MCF 10A (cell line): ENCODE data around the gene CEMIP. TPM values are rescaled to one million over a fixed set of nuclear protein-coding genes. Genes with fewer than 3 reads are reported as not detected.

Experiments used
- BruUV-seq: library from RNA; stranded (reverse); fragments of 400-500 nt; replicated peaks from 2 replicates; lab custom pipeline; 2021; lab: Mats Ljungman, UMichigan
- CTCF ChIA-PET: fragments of 300-600 bp; sonication (Branson Sonifier 250); formaldehyde crosslinking; extraction: SDS; loops from one replicate; lab custom pipeline; 2021; ENCODE audit warnings: antibody characterized with exemption, inconsistent platforms; lab: Yijun Ruan, JAX
- POLR2A ChIA-PET: fragments of 300-600, 350-650 bp; sonication (Branson Sonifier 250); formaldehyde crosslinking; extraction: SDS; loops from one replicate; lab custom pipeline; 2020; ENCODE audit warnings: antibody characterized with exemption, inconsistent platforms; lab: Yijun Ruan, JAX
- DNase-seq: peaks from one replicate; pipeline ENCODE4 v3.0.0-alpha.2; 2018; ENCODE audit not compliant: unreplicated experiment
- H3K27ac Mint-ChIP-seq: one replicate; pipeline ENCODE4 v1.8.0; 2022; ENCODE audit warnings: mild to moderate bottlenecking, low read depth, mixed read lengths; ENCODE audit not compliant: unreplicated experiment
- H3K27me3 Mint-ChIP-seq: one replicate; pipeline ENCODE4 v1.8.0; 2022; ENCODE audit warnings: mixed read lengths; ENCODE audit not compliant: insufficient read depth, unreplicated experiment
- H3K36me3 Mint-ChIP-seq: one replicate; pipeline ENCODE4 v1.8.0; 2022; ENCODE audit warnings: mild to moderate bottlenecking, moderate library complexity, mixed read lengths; ENCODE audit not compliant: insufficient read depth, unreplicated experiment
- H3K4me1 Mint-ChIP-seq: one replicate; pipeline ENCODE4 v1.8.0; 2022; ENCODE audit warnings: mixed read lengths; ENCODE audit not compliant: insufficient read depth, unreplicated experiment
- H3K4me3 Mint-ChIP-seq: one replicate; pipeline ENCODE4 v1.8.0; 2022; ENCODE audit warnings: mild to moderate bottlenecking, moderate library complexity, mixed read lengths; ENCODE audit not compliant: unreplicated experiment
- H3K9me3 Mint-ChIP-seq: one replicate; pipeline ENCODE4 v1.8.0; 2022; ENCODE audit warnings: mixed read lengths; ENCODE audit not compliant: unreplicated experiment
- intact Hi-C: fragments of 100-400 bp; cut with micrococcal nuclease; formaldehyde crosslinking; loops from 2 replicates; pipeline ENCODE4 v1.14.1; 2022
- microRNA-seq: library from miRNA; unstranded; fragments of <30 nt; microRNA quantifications from one replicate; pipeline ENCODE4 v1.2.0, GENCODE V29; 2022
- total RNA-seq: library from RNA; stranded (reverse); gene quantifications from 2 replicates; pipeline ENCODE4 v1.2.3, GENCODE V29; 2022
- TF ChIP-seq, protein P1 (sequence below): fragments of 200-600 bp; IDR thresholded peaks from one replicate; pipeline ENCODE4 v1.8.0; 2022; ENCODE audit warnings: antibody characterized with exemption, mild to moderate bottlenecking; ENCODE audit not compliant: unreplicated experiment

CEMIP gene
- total RNA-seq, 1 experiment from 2014 or later: 0.14 TPM

DNA sequence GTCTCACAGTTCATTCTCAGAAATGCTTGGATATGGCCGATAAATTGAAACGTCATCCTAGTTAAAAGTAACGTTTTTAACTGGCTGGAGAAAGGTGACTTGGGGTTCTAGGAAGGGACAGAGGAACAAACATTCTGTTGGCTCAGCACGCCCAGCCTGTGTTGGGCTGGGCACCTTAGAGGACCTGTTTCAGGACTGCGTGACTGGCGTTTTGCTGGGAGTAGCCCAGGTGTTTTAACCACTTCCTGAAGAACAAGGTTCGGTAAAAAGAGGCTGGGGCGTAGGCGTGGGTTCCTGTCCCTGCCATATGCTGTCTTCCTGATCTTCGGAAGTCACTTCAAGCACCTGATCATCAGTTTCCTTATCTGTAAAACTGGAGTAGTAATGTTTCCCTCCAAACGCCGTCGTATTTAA is 220.5 kb downstream of the CEMIP start:
- ChIA-PET CTCF (no interaction called here), POLR2A (interaction anchor here (0.6 to 4.1 kb wide), 4 partner anchors 10 to 1813 kb away, joined by 3 to 76 read pairs (median 10); partner anchors contain the start of gene MESD)
- intact Hi-C loops: loop anchor here (2.0 to 5.0 kb wide), 2 partner anchors 108 to 267 kb away; no protein-coding TSS in a partner anchor
- TF ChIP-seq, protein P1, sequence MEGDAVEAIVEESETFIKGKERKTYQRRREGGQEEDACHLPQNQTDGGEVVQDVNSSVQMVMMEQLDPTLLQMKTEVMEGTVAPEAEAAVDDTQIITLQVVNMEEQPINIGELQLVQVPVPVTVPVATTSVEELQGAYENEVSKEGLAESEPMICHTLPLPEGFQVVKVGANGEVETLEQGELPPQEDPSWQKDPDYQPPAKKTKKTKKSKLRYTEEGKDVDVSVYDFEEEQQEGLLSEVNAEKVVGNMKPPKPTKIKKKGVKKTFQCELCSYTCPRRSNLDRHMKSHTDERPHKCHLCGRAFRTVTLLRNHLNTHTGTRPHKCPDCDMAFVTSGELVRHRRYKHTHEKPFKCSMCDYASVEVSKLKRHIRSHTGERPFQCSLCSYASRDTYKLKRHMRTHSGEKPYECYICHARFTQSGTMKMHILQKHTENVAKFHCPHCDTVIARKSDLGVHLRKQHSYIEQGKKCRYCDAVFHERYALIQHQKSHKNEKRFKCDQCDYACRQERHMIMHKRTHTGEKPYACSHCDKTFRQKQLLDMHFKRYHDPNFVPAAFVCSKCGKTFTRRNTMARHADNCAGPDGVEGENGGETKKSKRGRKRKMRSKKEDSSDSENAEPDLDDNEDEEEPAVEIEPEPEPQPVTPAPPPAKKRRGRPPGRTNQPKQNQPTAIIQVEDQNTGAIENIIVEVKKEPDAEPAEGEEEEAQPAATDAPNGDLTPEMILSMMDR: no peak
- DNase-seq: no peak
- H3K27ac Mint-ChIP-seq: peak overlapping the region; percentile 64
- H3K9me3 Mint-ChIP-seq: no peaks in the 10 kb centered on the region
- BruUV-seq: TSS peak; percentile 74
- no peaks in the 10 kb centered on the region for H3K27me3 Mint-ChIP-seq
- H3K36me3 Mint-ChIP-seq: peaks cover 15% of the 10 kb centered on the region
- peak overlapping the region; percentile 82 for H3K4me3 Mint-ChIP-seq
- H3K4me1 Mint-ChIP-seq: peaks cover 17% of the 10 kb centered on the region

DNA sequence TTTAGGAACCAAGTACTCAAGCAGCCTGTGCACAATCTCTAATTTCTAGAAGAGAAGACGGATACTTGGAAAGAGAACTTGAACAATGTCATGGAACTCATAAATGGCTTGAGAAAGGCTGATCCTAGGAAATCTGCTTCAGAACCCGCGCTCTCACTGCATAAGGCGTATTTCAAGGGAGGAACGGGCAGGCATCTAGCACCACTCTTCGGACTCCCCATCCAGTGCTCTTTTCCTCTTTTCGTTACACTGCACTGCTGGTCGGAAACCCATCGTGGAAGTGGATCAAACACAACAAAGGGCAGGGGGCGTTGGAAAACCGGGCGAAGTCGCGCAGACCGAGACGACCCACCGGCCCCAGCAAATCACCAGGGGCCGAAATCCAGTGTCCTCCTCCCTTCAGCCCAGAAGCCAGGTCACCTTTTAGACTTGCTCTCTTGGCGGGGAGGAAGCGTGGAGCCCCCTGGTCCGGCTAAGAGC is 221.0 kb downstream of the CEMIP start:
- Mint-ChIP-seq H3K9me3 (no peaks in the 10 kb centered on the region), H3K36me3 (peaks cover 15% of the 10 kb centered on the region), H3K4me1 (peaks cover 21% of the 10 kb centered on the region), H3K4me3 (peak overlapping the region; percentile 82), H3K27ac (peak overlapping the region; percentile 64), H3K27me3 (no peaks in the 10 kb centered on the region)
- peak; percentile 15 for DNase-seq
- intact Hi-C loops: loop anchor here (2.0 to 5.0 kb wide), 2 partner anchors 107 to 267 kb away; no protein-coding TSS in a partner anchor
- BruUV-seq: no TSS peak
- TF ChIP-seq, protein P1: no peak
- CTCF ChIA-PET: no interaction called here
- POLR2A ChIA-PET: interaction anchor here (0.6 to 4.1 kb wide), 5 partner anchors 10 to 1812 kb away, joined by 3 to 76 read pairs (median 3); partner anchors contain the start of gene MESD

DNA sequence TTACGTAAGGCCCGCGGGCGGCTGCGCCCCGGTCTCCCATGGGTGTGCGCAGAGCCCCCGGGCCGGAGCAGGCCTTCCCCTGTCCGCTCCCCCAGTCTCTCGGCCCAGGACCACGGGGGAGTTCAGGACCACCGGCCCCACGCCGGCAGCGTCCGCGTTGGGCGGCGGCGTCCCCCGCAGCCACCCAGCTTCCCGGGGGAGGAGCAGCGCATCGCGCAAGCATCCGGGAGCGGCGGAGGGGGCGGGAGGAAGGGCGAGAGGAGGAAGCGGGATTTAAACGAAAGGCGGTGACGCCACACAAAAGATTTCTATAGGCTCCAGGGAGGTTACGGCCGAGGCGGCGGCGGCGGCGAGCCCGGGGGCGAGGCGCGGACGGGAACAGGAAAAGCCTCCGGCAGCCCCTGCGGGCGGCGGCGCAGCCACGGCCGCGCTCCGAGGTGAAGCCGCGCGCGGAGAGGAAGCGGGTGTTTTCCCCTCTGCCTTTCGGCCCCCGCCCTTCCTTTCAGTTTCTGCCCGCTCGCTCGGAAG is 221.5 kb downstream of the CEMIP start, which contains the start of gene TLNRD1:
TSS of gene TLNRD1 (plus strand) at position 300 of the 528 bp plus-strand sequence. CDS start 1,349 bp downstream, outside the sequence.
- intact Hi-C loops: loop anchor here (2.0 to 5.0 kb wide), 2 partner anchors 107 to 266 kb away; no protein-coding TSS in a partner anchor
- Mint-ChIP-seq H3K9me3 (no peaks in the 10 kb centered on the region), H3K4me3 (peak within 1 kb of the TSS; percentile 82), H3K36me3 (peaks cover 15% of the 10 kb centered on the region), H3K4me1 (peaks cover 25% of the 10 kb centered on the region), H3K27ac (peak within 1 kb of the TSS; percentile 64), H3K27me3 (no peaks in the 10 kb centered on the region)
- peak; percentile 91 for DNase-seq
- CTCF ChIA-PET: interaction anchor here (0.7 to 1.3 kb wide), 2 partner anchors 10 to 14 kb away, joined by 3 to 5 read pairs; no protein-coding TSS in a partner anchor
- no TSS peak for BruUV-seq
- POLR2A ChIA-PET: interaction anchor here (0.6 to 4.1 kb wide), 12 partner anchors 11 to 1050 kb away, joined by 3 to 76 read pairs (median 3); partner anchors contain the start of gene MESD
- TF ChIP-seq, protein P1: no peak

Small RNA genes lying within 50 kb of the gene (microRNA-seq; reads per million reads assigned to microRNA genes)
- gene MIR4514 (not detected), gene MIR549A (not detected)

Other genes with a start within 250 kb of the CEMIP start
- gene ABHD17C, start 84.1 kb upstream of the CEMIP start, total RNA-seq: 10.1 and 11.9 TPM in 2 replicates
- gene MESD, start 210.4 kb downstream of the CEMIP start, total RNA-seq: 29.7 and 30.2 TPM in 2 replicates
- gene TLNRD1, start 221.6 kb downstream of the CEMIP start, total RNA-seq: 17.1 and 18.3 TPM in 2 replicates